Neural progenitor cell (in vitro differentiated cells): Measurements from ENCODE around the gene PACRG. TPM values are rescaled to one million over a fixed set of nuclear protein-coding genes. Genes with fewer than 3 reads are reported as not detected.

Experiments
- DNase-seq: peaks from one replicate; pipeline ENCODE4 v3.0.0-alpha.2; 2016; ENCODE audit warnings: low spot score
- H2AFZ ChIP-seq: fragments of 200-600 bp; sonication (generic); replicated peaks from 2 replicates; pipeline ENCODE4 v1.6.1; 2016; ENCODE audit warnings: antibody characterized with exemption
- H3F3A ChIP-seq: fragments of 200-600 bp; sonication (generic); 2 replicates; pipeline ENCODE4 v1.6.1; 2016; ENCODE audit warnings: antibody characterized with exemption, low read depth
- H3K27ac ChIP-seq: fragments of 200-600 bp; sonication (generic); 2 replicates; pipeline ENCODE4 v1.5.1; 2016; ENCODE audit warnings: mild to moderate bottlenecking
- H3K27me3 ChIP-seq: fragments of 200-600 bp; sonication (generic); 2 replicates; pipeline ENCODE4 v1.6.1; 2016; ENCODE audit warnings: mild to moderate bottlenecking, moderate library complexity
- H3K36me3 ChIP-seq: fragments of 200-600 bp; sonication (generic); 2 replicates; pipeline ENCODE4 v1.5.1; 2016
- H3K4me1 ChIP-seq: fragments of 200-600 bp; sonication (generic); 2 replicates; pipeline ENCODE4 v1.6.1; 2016; ENCODE audit warnings: mixed run types
- H3K4me2 ChIP-seq: fragments of 200-600 bp; sonication (generic); 2 replicates; pipeline ENCODE4 v1.6.1; 2016
- H3K4me3 ChIP-seq: fragments of 200-600 bp; sonication (generic); 2 replicates; pipeline ENCODE4 v1.5.1; 2016
- H3K79me2 ChIP-seq: fragments of 200-600 bp; sonication (generic); 2 replicates; pipeline ENCODE4 v1.6.1; 2016; ENCODE audit warnings: low read depth
- H3K9ac ChIP-seq: fragments of 200-600 bp; sonication (generic); 2 replicates; pipeline ENCODE4 v1.6.1; 2016
- H3K9me3 ChIP-seq: fragments of 200-600 bp; sonication (generic); 2 replicates; pipeline ENCODE4 v1.5.1; 2016; ENCODE audit warnings: low read depth
- H4K20me1 ChIP-seq: fragments of 200-600 bp; sonication (generic); 2 replicates; pipeline ENCODE4 v1.6.1; 2016; ENCODE audit warnings: low read depth
- H3K27ac Mint-ChIP-seq: 3 replicates; pipeline ENCODE4 v1.8.0; 2021; ENCODE audit warnings: mixed read lengths
- H3K27me3 Mint-ChIP-seq: 2 replicates; pipeline ENCODE4 v1.8.0; 2022; ENCODE audit warnings: low read depth, mild to moderate bottlenecking, inconsistent platforms, moderate library complexity, mixed read lengths; ENCODE audit not compliant: insufficient read depth
- H3K36me3 Mint-ChIP-seq: 3 replicates; pipeline ENCODE4 v1.8.0; 2021; ENCODE audit warnings: mixed read lengths
- H3K4me1 Mint-ChIP-seq: 3 replicates; pipeline ENCODE4 v1.8.0; 2021; ENCODE audit warnings: mixed read lengths
- H3K4me3 Mint-ChIP-seq: 3 replicates; pipeline ENCODE4 v1.8.0; 2021; ENCODE audit warnings: mild to moderate bottlenecking, moderate library complexity, mixed read lengths
- H3K9me3 Mint-ChIP-seq: 3 replicates; pipeline ENCODE4 v1.8.0; 2020; ENCODE audit warnings: mixed read lengths
- CTCF ChIP-seq: fragments of 200-600 bp; sonication (generic); IDR thresholded peaks from 2 replicates; pipeline ENCODE4 v1.5.1; 2017; ENCODE audit warnings: antibody characterized with exemption, mild to moderate bottlenecking
- EZH2 ChIP-seq: fragments of 200-600 bp; sonication (generic); IDR thresholded peaks from 2 replicates; pipeline ENCODE4 v1.6.1; 2017; ENCODE audit warnings: antibody characterized with exemption, mild to moderate bottlenecking, moderate library complexity
- EZH2phosphoT487 ChIP-seq: fragments of 200-600 bp; sonication (generic); IDR thresholded peaks from 2 replicates; pipeline ENCODE4 v1.6.1; 2017; ENCODE audit warnings: antibody characterized with exemption
- total RNA-seq: library from RNA; depleted of rRNA; stranded (reverse); fragments of >200 nt; gene quantifications from 2 replicates; pipeline ENCODE4 v1.2.3, GENCODE V29; 2015; ENCODE audit warnings: low replicate concordance

The PACRG gene
- total RNA-seq, 1 donor from 2014 or later, result 0.30 TPM

- Histone ChIP-seq H3K27ac (no peak overlapping the region), H2AFZ (no peak overlapping the region), H3F3A (peaks cover 6% of the 10 kb centered on the region), H3K9me3 (no peaks in the 10 kb centered on the region), H4K20me1 (no peaks in the 10 kb centered on the region), H3K4me2 (no peak overlapping the region), H3K9ac (no peak overlapping the region), H3K4me1 (peaks cover 12% of the 10 kb centered on the region), H3K27me3 (no peaks in the 10 kb centered on the region), H3K36me3 (no peaks in the 10 kb centered on the region), H3K4me3 (no peak overlapping the region), H3K79me2 (no peaks in the 10 kb centered on the region)
- Mint-ChIP-seq H3K27ac (no peak overlapping the region), H3K27me3 (peaks cover 5% of the 10 kb centered on the region), H3K36me3 (no peaks in the 10 kb centered on the region), H3K4me3 (no peak overlapping the region), H3K9me3 (peaks cover 6% of the 10 kb centered on the region), H3K4me1 (peaks cover 17% of the 10 kb centered on the region)
- TF ChIP-seq EZH2 (no peak), EZH2phosphoT487 (no peak), CTCF (no peak)
- no peak for DNase-seq
Measured at GRCh38 chr6:162962093-162962492, 234.3 kb downstream of the PACRG start.

GRCh38 chr6:162963861-162964260 lies 236.1 kb downstream of the PACRG start:
- H3K4me1 ChIP-seq, result peaks cover 12% of the 10 kb centered on the region
- H3K4me1 Mint-ChIP-seq, result peaks cover 17% of the 10 kb centered on the region
- no peak for TF ChIP-seq EZH2phosphoT487
- no peak for TF ChIP-seq CTCF
- TF ChIP-seq EZH2, result no peak
- no peaks in the 10 kb centered on the region for H3K9me3 ChIP-seq
- H3K27me3 ChIP-seq, result no peaks in the 10 kb centered on the region
- H3K4me3 ChIP-seq, result no peak overlapping the region
- H3K27me3 Mint-ChIP-seq, result peaks cover 5% of the 10 kb centered on the region
- H3K36me3 ChIP-seq, result no peaks in the 10 kb centered on the region
- H2AFZ ChIP-seq, result no peak overlapping the region
- H3K4me2 ChIP-seq, result no peak overlapping the region
- H4K20me1 ChIP-seq, result no peaks in the 10 kb centered on the region
- peaks cover 6% of the 10 kb centered on the region for H3K9me3 Mint-ChIP-seq
- H3F3A ChIP-seq, result peaks cover 6% of the 10 kb centered on the region
- no peak for DNase-seq
- H3K9ac ChIP-seq, result no peak overlapping the region
- H3K79me2 ChIP-seq, result no peaks in the 10 kb centered on the region
- H3K27ac ChIP-seq, result no peak overlapping the region
- no peaks in the 10 kb centered on the region for H3K36me3 Mint-ChIP-seq
- no peak overlapping the region for H3K4me3 Mint-ChIP-seq
- no peak overlapping the region for H3K27ac Mint-ChIP-seq

GRCh38 chr6:162964488-162965140 lies 236.8 kb downstream of the PACRG start:
- Histone ChIP-seq H3K79me2 (no peaks in the 10 kb centered on the region), H3K27me3 (no peaks in the 10 kb centered on the region), H4K20me1 (no peaks in the 10 kb centered on the region), H3K36me3 (no peaks in the 10 kb centered on the region), H3K4me1 (peaks cover 12% of the 10 kb centered on the region), H3K9me3 (no peaks in the 10 kb centered on the region), H3K27ac (no peak overlapping the region), H3K9ac (no peak overlapping the region), H3K4me2 (no peak overlapping the region), H3F3A (peaks cover 6% of the 10 kb centered on the region), H2AFZ (no peak overlapping the region), H3K4me3 (no peak overlapping the region)
- Mint-ChIP-seq H3K27me3 (no peaks in the 10 kb centered on the region), H3K27ac (peak overlapping the region; percentile 51), H3K9me3 (peaks cover 6% of the 10 kb centered on the region), H3K36me3 (no peaks in the 10 kb centered on the region), H3K4me3 (no peak overlapping the region), H3K4me1 (peaks cover 17% of the 10 kb centered on the region)
- TF ChIP-seq EZH2phosphoT487 (no peak), CTCF (no peak), EZH2 (no peak)
- no peak for DNase-seq
